ENCODE measurements around the gene MANSC4. TPM values are rescaled to one million over a fixed set of nuclear protein-coding genes. Genes with fewer than 3 reads are reported as not detected.

Gene MANSC4
- total and polyA plus RNA-seq, 10 of the 15 experiments (the other 5 are each of a cell fraction or from before 2014, with no cell fraction given): 0.18 to 0.21 (median 0.19) TPM; not detected in 7

DNA sequence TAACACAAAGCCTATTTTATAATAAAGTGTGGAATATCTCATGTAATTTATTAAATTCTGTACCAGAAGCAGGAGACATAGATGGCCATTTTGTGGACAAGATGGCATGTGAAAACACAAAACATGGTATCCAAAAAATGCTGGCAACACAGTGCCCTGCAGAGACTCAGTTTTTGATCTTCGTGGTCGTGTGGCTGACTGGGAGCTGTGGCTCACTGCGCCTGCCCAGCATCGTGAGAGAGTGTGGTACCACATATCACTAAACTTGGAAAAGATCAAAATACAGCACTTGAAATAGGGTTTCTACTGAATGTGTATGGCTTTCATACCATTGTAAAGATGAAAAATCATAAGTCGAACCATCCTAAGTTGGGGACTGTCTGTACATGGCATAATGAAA is 43.0 kb upstream of the MANSC4 start (continued):
- no peak for TF ChIP-seq POLR2AphosphoS2 (IDR thresholded peaks at IDR 0.05; ENCODE audit: low read depth, low read length)

DNA sequence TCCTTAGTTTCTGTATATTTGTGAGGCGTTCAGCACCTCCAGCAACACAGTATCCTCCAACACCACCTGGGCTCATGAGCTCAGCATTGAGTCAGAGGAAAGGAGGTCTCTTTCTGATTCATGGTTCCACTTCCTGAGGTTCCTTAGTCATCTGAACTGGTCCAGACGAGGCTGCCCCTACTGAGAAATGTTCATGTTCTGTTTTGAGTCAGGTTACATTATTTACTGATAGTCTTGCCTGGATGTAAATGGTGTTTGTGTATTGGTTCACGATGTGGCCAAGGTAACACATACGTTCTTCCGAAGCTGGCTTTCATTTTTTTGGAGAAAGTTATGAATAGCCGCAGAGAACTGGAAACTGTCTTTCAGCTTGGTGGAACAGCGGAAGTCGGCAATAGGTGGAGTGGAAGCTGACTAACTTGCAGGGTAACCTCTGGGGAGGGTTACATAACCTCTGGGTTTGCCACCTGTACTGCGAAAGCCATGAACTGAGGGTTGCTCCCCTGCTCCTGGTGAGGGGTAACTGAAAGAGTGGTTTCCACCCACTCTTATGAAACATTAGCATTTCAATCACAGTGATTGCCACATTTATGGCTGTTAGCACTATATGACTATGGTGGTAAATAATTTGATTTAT is 42.2 kb upstream of the MANSC4 start:
- Histone ChIP-seq H3K9me3 (replicated peaks; ENCODE audit: control insufficient read depth, insufficient read depth, low read length) (no peaks in the 10 kb centered on the region), H2AFZ (ENCODE audit: control insufficient read depth, low read depth, low read length) (peak overlapping the region; percentile 57), H3K27me3 (replicated peaks in 1 of 2; ENCODE audit: control insufficient read depth in 2 of 2, insufficient read depth in 2 of 2, low read length in 1 of 2) (0 out of 4 replicates have a peak, but pooled peaks cover 0 to 2% of the 10 kb centered on the region in 2 experiments), H3K36me3 (ENCODE audit: control insufficient read depth in 2 of 2, insufficient read depth in 2 of 2, low read length in 1 of 2) (no peaks in the 10 kb centered on the region), H3K79me2 (ENCODE audit: control insufficient read depth, insufficient read depth, low read length) (no peaks in the 10 kb centered on the region), H3K4me2 (ENCODE audit: control insufficient read depth, insufficient read depth) (peak overlapping the region; percentile 94), H3K4me1 (ENCODE audit: control insufficient read depth, insufficient read depth, low read length) (peaks cover 34% of the 10 kb centered on the region), H3K4me3 (peak overlapping the region; percentile 5; the same call in 1 of the 2 replicates), H3K27ac (ENCODE audit: control insufficient read depth, insufficient read depth) (peak overlapping the region; percentile 0; the same call in 1 of the 2 replicates), H3K9ac (ENCODE audit: control insufficient read depth, insufficient read depth, low read length) (no peak overlapping the region), H4K20me1 (ENCODE audit: control insufficient read depth, insufficient read depth) (no peaks in the 10 kb centered on the region)
- 1% methylated on average over 9 of the region's 9 CpGs for WGBS (ENCODE audit: insufficient coverage, insufficient replicate concordance, low lambda C conversion rate, missing lambda C conversion rate)
- ChIA-PET RAD21 (ENCODE audit: unreplicated experiment) (interaction anchor here (1.0 to 3.9 kb wide), 10 partner anchors 19 to 119 kb away, joined by 3 to 43 read pairs (median 5); partner anchors contain the start of genes KLHL42 and MANSC4), POLR2A (interaction anchor here (0.9 to 1.4 kb wide), 2 partner anchors 12 to 89 kb away, joined by 3 to 4 read pairs; no protein-coding TSS in a partner anchor), CTCF (interaction anchor here (0.6 to 5.5 kb wide), 35 partner anchors 8 to 1050 kb away, joined by 3 to 122 read pairs (median 5); no protein-coding TSS in a partner anchor), SMC1A (ENCODE audit: uncharacterized antibody, unreplicated experiment) (interaction anchor here (0.5 to 4.6 kb wide), 16 partner anchors 11 to 1088 kb away, joined by 3 to 70 read pairs (median 3); no protein-coding TSS in a partner anchor)
- FAIRE-seq: peak; percentile 90
- DNase-seq (ENCODE audit: low read depth, low spot score): peak; percentile 69
- in situ Hi-C loops (cut with MboI) (no loop called here), intact Hi-C loops (cut with micrococcal nuclease; ENCODE audit: unreplicated experiment) (loop anchor here (5.0 kb wide), 1 partner anchor 70 kb away; no protein-coding TSS in a partner anchor)
- ATAC-seq: peak; percentile 85
- no TSS peak for BruUV-seq (replicated peaks)
- peak; percentile 69 for TF ChIP-seq RUNX3 (IDR thresholded peaks at IDR 0.05; ENCODE audit: low read length)
- TF ChIP-seq JUND (IDR thresholded peaks at IDR 0.05; ENCODE audit: low read depth, low read length): peak; percentile 36; the same call in 1 of the 2 replicates
- TF ChIP-seq, protein P1, sequence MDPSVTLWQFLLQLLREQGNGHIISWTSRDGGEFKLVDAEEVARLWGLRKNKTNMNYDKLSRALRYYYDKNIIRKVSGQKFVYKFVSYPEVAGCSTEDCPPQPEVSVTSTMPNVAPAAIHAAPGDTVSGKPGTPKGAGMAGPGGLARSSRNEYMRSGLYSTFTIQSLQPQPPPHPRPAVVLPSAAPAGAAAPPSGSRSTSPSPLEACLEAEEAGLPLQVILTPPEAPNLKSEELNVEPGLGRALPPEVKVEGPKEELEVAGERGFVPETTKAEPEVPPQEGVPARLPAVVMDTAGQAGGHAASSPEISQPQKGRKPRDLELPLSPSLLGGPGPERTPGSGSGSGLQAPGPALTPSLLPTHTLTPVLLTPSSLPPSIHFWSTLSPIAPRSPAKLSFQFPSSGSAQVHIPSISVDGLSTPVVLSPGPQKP (IDR thresholded peaks at IDR 0.05; ENCODE audit: low read depth, low read length): no peak
- TF ChIP-seq GABPA (IDR thresholded peaks at IDR 0.05; ENCODE audit: low read depth): peak; percentile 71
- TF ChIP-seq CREM (IDR thresholded peaks at IDR 0.05; ENCODE audit: low read depth): peak; percentile 79
- TF ChIP-seq BCL11A (IDR thresholded peaks at IDR 0.05; ENCODE audit: low read depth, low read length): peak; percentile 48; the same call in 1 of the 2 replicates
- TF ChIP-seq TCF7 (IDR thresholded peaks at IDR 0.05; ENCODE audit: borderline replicate concordance): peak; percentile 25; the same call in 1 of the 2 replicates
- peak; percentile 74; the same call in 1 of the 2 replicates for TF ChIP-seq IRF4 (IDR thresholded peaks at IDR 0.05; ENCODE audit: low read depth, low read length)
- TF ChIP-seq PML (IDR thresholded peaks at IDR 0.05; ENCODE audit: low read length): 0 out of 2 replicates have a peak, but pooled peaks have one; percentile 39
- peak; percentile 75; the same call in 1 of the 2 replicates for TF ChIP-seq ZBED1 (IDR thresholded peaks at IDR 0.05; ENCODE audit: borderline replicate concordance)
- TF ChIP-seq PAX5 (IDR thresholded peaks at IDR 0.05; ENCODE audit: borderline replicate concordance, low read depth, low read length): peak; percentile 31; the same call in 1 of the 2 replicates
- no peak for TF ChIP-seq POU2F2 (IDR thresholded peaks at IDR 0.05; ENCODE audit: borderline replicate concordance, low read depth, low read length)
- TF ChIP-seq BACH1 (IDR thresholded peaks at IDR 0.05; ENCODE audit: borderline replicate concordance): no peak
- no peak for TF ChIP-seq SMARCA5 (IDR thresholded peaks at IDR 0.05)
- peak; percentile 75 for TF ChIP-seq IKZF1 (conservative IDR thresholded peaks at IDR 0.05)
- TF ChIP-seq MEF2A (IDR thresholded peaks at IDR 0.05; ENCODE audit: insufficient read depth, low read depth, low read length): 0 out of 2 replicates have a peak, but pooled peaks have one; percentile 43
- TF ChIP-seq DPF2 (IDR thresholded peaks at IDR 0.05): peak; percentile 55; the same call in 1 of the 2 replicates
- peak; percentile 42; the same call in 1 of the 2 replicates for TF ChIP-seq SPI1 (IDR thresholded peaks at IDR 0.05; ENCODE audit: borderline replicate concordance, insufficient read depth, low read depth, low read length)
- TF ChIP-seq SUZ12 (IDR thresholded peaks at IDR 0.05; ENCODE audit: unreplicated experiment): no peak
- peak; percentile 78 for TF ChIP-seq NR2F1 (conservative IDR thresholded peaks at IDR 0.05)
- TF ChIP-seq, protein P2, sequence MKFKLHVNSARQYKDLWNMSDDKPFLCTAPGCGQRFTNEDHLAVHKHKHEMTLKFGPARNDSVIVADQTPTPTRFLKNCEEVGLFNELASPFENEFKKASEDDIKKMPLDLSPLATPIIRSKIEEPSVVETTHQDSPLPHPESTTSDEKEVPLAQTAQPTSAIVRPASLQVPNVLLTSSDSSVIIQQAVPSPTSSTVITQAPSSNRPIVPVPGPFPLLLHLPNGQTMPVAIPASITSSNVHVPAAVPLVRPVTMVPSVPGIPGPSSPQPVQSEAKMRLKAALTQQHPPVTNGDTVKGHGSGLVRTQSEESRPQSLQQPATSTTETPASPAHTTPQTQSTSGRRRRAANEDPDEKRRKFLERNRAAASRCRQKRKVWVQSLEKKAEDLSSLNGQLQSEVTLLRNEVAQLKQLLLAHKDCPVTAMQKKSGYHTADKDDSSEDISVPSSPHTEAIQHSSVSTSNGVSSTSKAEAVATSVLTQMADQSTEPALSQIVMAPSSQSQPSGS (IDR thresholded peaks at IDR 0.05; ENCODE audit: low read length): peak; percentile 74; the same call in 1 of the 2 replicates

Data from GM12878 (cell line).